ENCODE results near the gene ZFYVE1. TPM values are rescaled to one million over a fixed set of nuclear protein-coding genes. Genes with fewer than 3 reads are reported as not detected.

ZFYVE1 gene
- total RNA-seq, result 10 to 100 TPM in 1 of 2 donors, 1 to 10 TPM in 1; 6.5 to 16.8 TPM

- Histone ChIP-seq H3K27me3 (no peaks in the 10 kb centered on the region), H3K36me3 (replicated peaks in 1 of 2; ENCODE audit: insufficient read depth in 1 of 2, low read depth in 2 of 2) (peaks cover 0 to 2% of the 10 kb centered on the region in 2 donors), H3K27ac (peak within 1 kb of the TSS; percentile 70 to 91 (median 82)), H3K4me1 (peaks cover 23% of the 10 kb centered on the region), H3K9me3 (no peaks in the 10 kb centered on the region), H3K4me3 (peak within 1 kb of the TSS; percentile 81 to 94)
- intact Hi-C loops (cut with DNase I), result no loop called here
- TF ChIP-seq CTCF (IDR thresholded peaks at IDR 0.05) (peak in 1 of 7 experiments; percentile 5), POLR2A (IDR thresholded peaks at IDR 0.05) (peak; percentile 23 to 82 (median 81))
- DNase-seq (peak; percentile 96 to 98 (median 97)), ATAC-seq (peak; percentile 99)
- WGBS, 2 donors, result 1% methylated on average over 5 to 33 of the region's 42 CpGs
These were observed at the start of gene ZFYVE1 for GRCh38 chr14:73026845-73027542. Gene ZFYVE1, minus strand, starts transcription at chr14:73027106. Its CDS starts 2,598 bp downstream, at chr14:73024508.

- intact Hi-C loops (cut with DNase I), result no loop called here
- ATAC-seq (no peak), DNase-seq (no peak)
- no peaks in the 10 kb centered on the region for H3K27me3 ChIP-seq
- no peaks in the 10 kb centered on the region for H3K9me3 ChIP-seq
- peaks cover 0 to 9% of the 10 kb centered on the region in 2 donors for H3K36me3 ChIP-seq (replicated peaks in 1 of 2; ENCODE audit: insufficient read depth in 1 of 2, low read depth in 2 of 2)
- 91 to 95% methylated on average over 4 of the region's 4 CpGs for WGBS, 2 donors
- TF ChIP-seq CTCF (IDR thresholded peaks at IDR 0.05), result no peak
- H3K27ac ChIP-seq, result no peak overlapping the region
- H3K4me3 ChIP-seq, result no peak overlapping the region
- no peaks in the 10 kb centered on the region for H3K4me1 ChIP-seq
These were observed 42.7 kb upstream of the ZFYVE1 start for GRCh38 chr14:73069585-73069984.

- 0 to 1% methylated on average over 18 to 27 of the region's 27 CpGs for WGBS, 2 donors
- peak; percentile 14 for ATAC-seq
- intact Hi-C loops (cut with DNase I), result no loop called here
These were observed 32.2 kb upstream of the ZFYVE1 start for GRCh38 chr14:73058922-73059673.

GRCh38 chr14:73058224-73058921, 31.5 kb upstream of the ZFYVE1 start, which contains the start of gene RBM25:
Gene RBM25, plus strand, starts transcription at chr14:73058534. Its CDS starts 13,108 bp downstream, at chr14:73071642.
- peak; percentile 96 to 99 (median 98) for DNase-seq
- Histone ChIP-seq H3K36me3 (replicated peaks in 1 of 2; ENCODE audit: insufficient read depth in 1 of 2, low read depth in 2 of 2) (no peaks in the 10 kb centered on the region), H3K9me3 (no peaks in the 10 kb centered on the region), H3K27ac (peak within 1 kb of the TSS; percentile 74 to 93 (median 89)), H3K4me1 (peaks cover 32% of the 10 kb centered on the region), H3K27me3 (no peaks in the 10 kb centered on the region), H3K4me3 (peak within 1 kb of the TSS; percentile 56 to 88)
- intact Hi-C loops (cut with DNase I), result no loop called here
- 0% methylated on average over 2 to 55 of the region's 57 CpGs for WGBS, 2 donors
- peak; percentile 99 for ATAC-seq
- peak; percentile 96 to 99 (median 99) for TF ChIP-seq POLR2A (IDR thresholded peaks at IDR 0.05)
- no peak for TF ChIP-seq CTCF (IDR thresholded peaks at IDR 0.05)

More at GRCh38 chr14:73058922-73059673, 32.2 kb upstream of the ZFYVE1 start:
- H3K4me3 ChIP-seq, result peak overlapping the region; percentile 56 to 88
- peak overlapping the region; percentile 67 to 93 (median 89) for H3K27ac ChIP-seq
- H3K9me3 ChIP-seq, result no peaks in the 10 kb centered on the region
- TF ChIP-seq CTCF (IDR thresholded peaks at IDR 0.05), result no peak
- TF ChIP-seq POLR2A (IDR thresholded peaks at IDR 0.05), result no peak
- H3K4me1 ChIP-seq, result peaks cover 32% of the 10 kb centered on the region
- no peaks in the 10 kb centered on the region for H3K36me3 ChIP-seq (replicated peaks in 1 of 2; ENCODE audit: insufficient read depth in 1 of 2, low read depth in 2 of 2)
- no peaks in the 10 kb centered on the region for H3K27me3 ChIP-seq
- DNase-seq, result peak in 3 of 4 donors; percentile 33 to 48 (median 44)
